NCI-H345 (cell line): ENCODE results near the gene RBM15.

Experiments
- DNase-seq: peaks from one replicate; lab custom pipeline; 2025; lab: John Stamatoyannopoulos, UW

The RBM15 gene

GRCh38 chr1:110356379-110356778, 17.2 kb downstream of the RBM15 start:
- no peak for DNase-seq

GRCh38 chr1:110360431-110360830, 21.3 kb downstream of the RBM15 start:
- no peak for DNase-seq

- DNase-seq, result no peak
These were observed 22.7 kb downstream of the RBM15 start for GRCh38 chr1:110361856-110362255.

GRCh38 chr1:110364221-110364620, 25.0 kb downstream of the RBM15 start:
- DNase-seq, result no peak

GRCh38 chr1:110370827-110371226, 31.6 kb downstream of the RBM15 start:
- no peak for DNase-seq

GRCh38 chr1:110375490-110375889, 36.3 kb downstream of the RBM15 start:
- no peak for DNase-seq

- DNase-seq, result no peak
These were observed 41.6 kb downstream of the RBM15 start for GRCh38 chr1:110380672-110381283.

GRCh38 chr1:110383251-110383990, 44.2 kb downstream of the RBM15 start:
- DNase-seq, result no peak

- no peak for DNase-seq
These were observed 45.6 kb downstream of the RBM15 start for GRCh38 chr1:110384581-110385321.

- DNase-seq, result no peak
These were observed 46.2 kb downstream of the RBM15 start for GRCh38 chr1:110385369-110385768.

GRCh38 chr1:110387048-110387754, 48.0 kb downstream of the RBM15 start:
- no peak for DNase-seq

GRCh38 chr1:110390096-110390495, 50.9 kb downstream of the RBM15 start:
- no peak for DNase-seq

- DNase-seq, result no peak
These were observed 51.6 kb downstream of the RBM15 start, which contains the start of gene SLC16A4 for GRCh38 chr1:110390692-110391245. TSS of gene SLC16A4 (minus strand) at chr1:110391026. CDS start at chr1:110389323, 1,703 bp downstream.

GRCh38 chr1:110393286-110393685, 54.1 kb downstream of the RBM15 start:
- DNase-seq, result no peak

- DNase-seq, result no peak
These were observed 54.7 kb downstream of the RBM15 start for GRCh38 chr1:110393691-110394492.

GRCh38 chr1:110394493-110394820, 55.3 kb downstream of the RBM15 start:
- DNase-seq, result no peak
